Thyroid gland (tissue), 4 donors: ENCODE results near the gene FAM171A1. TPM values are rescaled to one million over a fixed set of nuclear protein-coding genes. Genes with fewer than 3 reads are reported as not detected.

Source experiments
- DNase-seq, 2 donors: peaks; one replicate each; pipeline ENCODE4 v3.0.0-alpha.2; 2019
- H3K27ac ChIP-seq, 3 donors: fragments of 200-600 bp; sonication (generic); 1 replicate in 2 of 3; 2 replicates in 1 of 3; pipeline ENCODE4 v1.5.1; 2016 to 2019; ENCODE audit warnings: mild to moderate bottlenecking in 1 of 3, moderate library complexity in 1 of 3
- H3K27me3 ChIP-seq: fragments of 200-600 bp; sonication (generic); one replicate; pipeline ENCODE4 v1.5.1; 2019
- H3K36me3 ChIP-seq, 2 donors: fragments of 200-600 bp; sonication (generic); one replicate each; pipeline ENCODE4 v1.5.1; 2016 to 2019
- H3K4me1 ChIP-seq, 2 donors: fragments of 200-600 bp; sonication (generic); one replicate each; pipeline ENCODE4 v1.5.1; 2017 to 2019
- H3K4me3 ChIP-seq, 3 donors: fragments of 200-600 bp; sonication (generic); replicated peaks in 1 of 3; 1 replicate in 2 of 3; 2 replicates in 1 of 3; pipeline ENCODE4 v1.5.1; 2016; ENCODE audit warnings: mild to moderate bottlenecking in 1 of 3
- H3K9me3 ChIP-seq: fragments of 200-600 bp; sonication (generic); one replicate; pipeline ENCODE4 v1.5.1; 2017
- POLR2A ChIP-seq, 2 donors: fragments of 450-650 bp; IDR thresholded peaks; one replicate each; pipeline ENCODE4 v1.6.1; 2017; ENCODE audit warnings: antibody characterized with exemption in 2 of 2, mild to moderate bottlenecking in 2 of 2, moderate library complexity in 1 of 2
- WGBS, 2 donors: methylation state at CpG; one replicate each; pipeline ENCODE4 v1.1.5; 2017; 5-methylcytosine and 5-hydroxymethylcytosine counted together
- intact Hi-C: fragments of 100-400 bp; cut with DNase I; formaldehyde crosslinking; loops from one replicate; pipeline ENCODE4 v1.15.1; 2023
- total RNA-seq, 4 donors: library from RNA; depleted of rRNA; stranded (reverse); fragments of >200 nt; gene quantifications; one replicate each; pipeline ENCODE4 v1.2.3, GENCODE V29; 2016
- TF ChIP-seq, protein P1 (sequence below), 6 experiments: fragments of 200-600 bp in 3 of 6; fragments of 450-650 bp in 3 of 6; sonication (generic) in 3 of 6; IDR thresholded peaks; one replicate each; pipeline ENCODE4 v1.5.1; 2016 to 2019; ENCODE audit warnings: antibody characterized with exemption in 6 of 6, mild to moderate bottlenecking in 2 of 6, inconsistent platforms in 1 of 6, moderate library complexity in 1 of 6

The FAM171A1 gene
- total RNA-seq, 4 donors from 2014 or later: 10.2 to 14.9 (median 13.3) TPM

DNA sequence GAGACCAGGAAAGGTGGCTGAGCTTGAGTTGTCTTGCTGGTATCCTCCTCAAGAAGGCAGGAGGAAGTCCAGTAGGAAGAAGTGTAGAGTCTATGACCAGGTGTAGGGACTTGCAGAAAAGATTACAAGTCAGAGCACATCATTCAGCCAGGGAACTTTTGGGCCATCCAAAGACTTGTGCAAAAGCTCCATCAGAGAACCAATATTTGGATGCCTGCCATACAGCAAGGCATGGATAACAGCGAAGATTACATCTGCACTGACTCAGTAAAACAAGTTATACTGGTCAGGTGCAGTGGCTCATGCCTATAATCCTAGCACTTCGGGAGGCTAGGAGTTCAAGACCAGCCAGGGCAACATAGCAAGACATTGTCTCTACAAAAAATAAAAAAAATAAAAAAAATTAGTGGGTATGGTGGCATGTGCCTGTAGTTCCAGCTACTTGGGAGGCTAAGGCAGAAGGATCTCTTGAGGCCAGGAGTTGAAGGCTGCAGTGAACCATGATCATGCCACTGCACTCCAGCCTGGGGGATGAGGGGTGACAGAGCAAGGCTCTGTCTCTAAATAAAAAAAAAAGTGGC is 189.4 kb downstream of the FAM171A1 start:
- Histone ChIP-seq H3K27me3 (no peaks in the 10 kb centered on the region), H3K4me1 (no peaks in the 10 kb centered on the region), H3K36me3 (no peaks in the 10 kb centered on the region), H3K27ac (no peak overlapping the region), H3K9me3 (no peaks in the 10 kb centered on the region), H3K4me3 (no peak overlapping the region)
- DNase-seq: no peak
- intact Hi-C loops: no loop called here
- no peak for TF ChIP-seq POLR2A (IDR thresholded peaks at IDR 0.05)
- 90 to 92% methylated on average over 2 of the region's 2 CpGs for WGBS, 2 donors

DNA sequence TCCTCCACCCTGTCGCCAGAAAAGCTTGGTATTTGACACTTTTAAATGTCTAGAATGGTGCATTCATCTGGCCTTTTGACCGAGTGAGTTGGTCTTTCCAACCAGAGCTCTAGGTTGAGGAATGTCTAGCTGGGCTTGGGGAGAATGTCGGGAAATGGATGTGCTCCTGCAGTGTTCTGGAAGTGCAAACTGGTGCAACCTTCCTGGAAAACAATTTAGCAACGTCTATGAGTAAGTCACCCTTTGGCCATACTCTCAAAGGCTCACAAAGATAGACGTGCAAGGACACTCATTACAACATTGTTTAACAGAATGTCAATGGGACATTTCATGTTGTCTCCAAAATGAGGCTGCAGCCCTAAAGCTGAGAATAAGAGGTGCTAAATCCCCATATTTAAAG is 190.4 kb downstream of the FAM171A1 start:
- no peaks in the 10 kb centered on the region for H3K27me3 ChIP-seq
- TF ChIP-seq, protein P1, sequence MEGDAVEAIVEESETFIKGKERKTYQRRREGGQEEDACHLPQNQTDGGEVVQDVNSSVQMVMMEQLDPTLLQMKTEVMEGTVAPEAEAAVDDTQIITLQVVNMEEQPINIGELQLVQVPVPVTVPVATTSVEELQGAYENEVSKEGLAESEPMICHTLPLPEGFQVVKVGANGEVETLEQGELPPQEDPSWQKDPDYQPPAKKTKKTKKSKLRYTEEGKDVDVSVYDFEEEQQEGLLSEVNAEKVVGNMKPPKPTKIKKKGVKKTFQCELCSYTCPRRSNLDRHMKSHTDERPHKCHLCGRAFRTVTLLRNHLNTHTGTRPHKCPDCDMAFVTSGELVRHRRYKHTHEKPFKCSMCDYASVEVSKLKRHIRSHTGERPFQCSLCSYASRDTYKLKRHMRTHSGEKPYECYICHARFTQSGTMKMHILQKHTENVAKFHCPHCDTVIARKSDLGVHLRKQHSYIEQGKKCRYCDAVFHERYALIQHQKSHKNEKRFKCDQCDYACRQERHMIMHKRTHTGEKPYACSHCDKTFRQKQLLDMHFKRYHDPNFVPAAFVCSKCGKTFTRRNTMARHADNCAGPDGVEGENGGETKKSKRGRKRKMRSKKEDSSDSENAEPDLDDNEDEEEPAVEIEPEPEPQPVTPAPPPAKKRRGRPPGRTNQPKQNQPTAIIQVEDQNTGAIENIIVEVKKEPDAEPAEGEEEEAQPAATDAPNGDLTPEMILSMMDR (IDR thresholded peaks at IDR 0.05): no peak
- no peak overlapping the region for H3K4me3 ChIP-seq
- no peaks in the 10 kb centered on the region for H3K4me1 ChIP-seq
- no peaks in the 10 kb centered on the region for H3K36me3 ChIP-seq
- no peaks in the 10 kb centered on the region for H3K9me3 ChIP-seq
- intact Hi-C loops: no loop called here
- 73 to 94% methylated on average over 5 of the region's 5 CpGs for WGBS, 2 donors
- no peak for DNase-seq
- no peak overlapping the region for H3K27ac ChIP-seq

DNA sequence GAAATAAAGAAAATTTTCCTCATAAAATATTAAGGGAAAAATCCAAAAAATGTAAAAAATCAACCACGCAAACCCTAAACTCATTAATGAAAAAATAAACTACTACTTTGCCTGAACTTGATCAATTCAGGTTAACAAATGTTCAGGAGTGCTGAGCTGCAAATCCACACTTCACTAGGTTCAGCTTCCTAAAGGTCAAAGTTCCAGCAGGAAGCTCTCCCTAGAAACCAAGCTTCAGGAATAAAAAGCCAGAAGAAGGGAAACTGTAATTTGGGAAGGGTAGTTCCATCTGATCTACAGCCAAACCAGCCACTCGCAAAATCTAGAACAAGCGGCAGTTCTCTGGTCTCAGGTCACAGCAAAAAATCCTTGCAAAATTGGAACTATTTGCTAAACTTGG is 194.8 kb downstream of the FAM171A1 start:
- WGBS, 2 donors: 93 to 94% methylated on average over 3 of the region's 3 CpGs

DNA sequence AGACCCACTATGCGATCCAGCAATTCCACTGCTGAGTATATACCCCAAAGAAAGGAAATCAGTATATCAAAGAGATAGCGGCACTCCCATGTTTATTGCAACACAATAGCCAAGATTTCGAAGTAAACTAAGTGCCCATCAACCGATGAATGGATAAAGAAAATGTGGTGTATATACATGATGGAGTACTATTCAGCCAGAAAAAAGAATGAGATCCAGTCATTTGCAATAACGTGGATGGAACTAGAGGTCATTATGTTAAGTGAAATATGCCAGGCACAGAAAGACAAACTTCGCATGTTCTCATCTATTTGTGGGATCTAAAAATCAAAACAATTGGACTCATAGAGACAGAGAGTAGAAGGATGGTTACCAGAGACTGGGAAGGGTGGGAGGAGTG is 195.5 kb downstream of the FAM171A1 start:
- H3K4me1 ChIP-seq: no peaks in the 10 kb centered on the region
- H3K4me3 ChIP-seq: no peak overlapping the region
- TF ChIP-seq, protein P1 (IDR thresholded peaks at IDR 0.05): no peak
- TF ChIP-seq POLR2A (IDR thresholded peaks at IDR 0.05): no peak
- WGBS, 2 donors: 91 to 95% methylated on average over 6 of the region's 6 CpGs
- intact Hi-C loops: no loop called here
- H3K27me3 ChIP-seq: no peaks in the 10 kb centered on the region
- H3K9me3 ChIP-seq: no peaks in the 10 kb centered on the region
- H3K36me3 ChIP-seq: no peaks in the 10 kb centered on the region
- no peak overlapping the region for H3K27ac ChIP-seq
- no peak for DNase-seq

More for the DNA sequence above, 194.8 kb downstream of the FAM171A1 start:
- Histone ChIP-seq H3K4me3 (no peak overlapping the region), H3K36me3 (no peaks in the 10 kb centered on the region), H3K4me1 (no peaks in the 10 kb centered on the region), H3K9me3 (no peaks in the 10 kb centered on the region), H3K27ac (no peak overlapping the region), H3K27me3 (no peaks in the 10 kb centered on the region)
- intact Hi-C loops: no loop called here
- no peak for DNase-seq
- TF ChIP-seq, protein P1 (IDR thresholded peaks at IDR 0.05): no peak
- no peak for TF ChIP-seq POLR2A (IDR thresholded peaks at IDR 0.05)

DNA sequence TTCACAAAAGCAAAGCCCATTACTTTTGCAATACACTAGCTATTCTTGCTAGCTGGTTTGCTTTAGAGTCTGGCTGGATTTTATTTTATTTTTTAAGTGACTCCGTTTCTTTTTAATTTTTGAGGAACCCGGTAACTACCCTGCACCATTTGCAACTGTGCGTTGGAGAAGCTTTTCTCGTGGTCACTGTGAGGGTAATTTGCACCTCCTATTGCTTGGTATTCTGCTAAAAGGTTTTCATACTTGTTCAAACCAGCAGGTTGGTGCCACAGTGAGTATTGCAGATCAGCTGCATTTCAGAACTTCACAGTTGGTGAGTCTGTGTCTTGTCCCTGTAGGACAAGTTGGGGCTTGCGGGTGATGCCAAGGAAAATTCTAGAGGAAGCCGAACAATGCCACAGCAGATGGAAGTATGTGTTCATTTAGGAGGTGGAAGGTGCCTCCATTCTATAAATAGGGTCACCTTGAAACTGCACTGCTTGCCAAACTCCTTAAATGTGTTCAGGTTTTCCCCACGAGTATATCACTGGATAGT is 198.7 kb downstream of the FAM171A1 start:
- H3K36me3 ChIP-seq: no peaks in the 10 kb centered on the region
- intact Hi-C loops: no loop called here
- H3K27me3 ChIP-seq: no peaks in the 10 kb centered on the region
- H3K27ac ChIP-seq: no peak overlapping the region
- 97% methylated on average over 7 of the region's 7 CpGs for WGBS, 2 donors
- no peak for TF ChIP-seq POLR2A (IDR thresholded peaks at IDR 0.05)
- TF ChIP-seq, protein P1 (IDR thresholded peaks at IDR 0.05): no peak
- no peak overlapping the region for H3K4me3 ChIP-seq
- no peak for DNase-seq
- H3K9me3 ChIP-seq: no peaks in the 10 kb centered on the region
- H3K4me1 ChIP-seq: peaks cover 3 to 5% of the 10 kb centered on the region in 2 donors
